Suprapubic skin (tissue), 3 donors: Measurements from ENCODE around the gene EPHA2.

ENCODE experiments used
- CTCF ChIP-seq, 2 donors: fragments of 200-600 bp in 1 of 2; fragments of 450-650 bp in 1 of 2; sonication (generic) in 1 of 2; IDR thresholded peaks; one replicate each; pipeline ENCODE4 v1.5.1; 2016 to 2019; ENCODE audit warnings: antibody characterized with exemption in 2 of 2, mild to moderate bottlenecking in 1 of 2, moderate library complexity in 1 of 2
- EP300 ChIP-seq: sonication (generic); formaldehyde crosslinking; IDR thresholded peaks from one replicate; pipeline ENCODE4 v1.6.1; 2017; ENCODE audit warnings: antibody characterized with exemption
- POLR2A ChIP-seq, 2 donors: fragments of 450-650 bp; IDR thresholded peaks; one replicate each; pipeline ENCODE4 v1.6.1; 2017; ENCODE audit warnings: antibody characterized with exemption in 2 of 2, mild to moderate bottlenecking in 2 of 2, moderate library complexity in 2 of 2

DNA sequence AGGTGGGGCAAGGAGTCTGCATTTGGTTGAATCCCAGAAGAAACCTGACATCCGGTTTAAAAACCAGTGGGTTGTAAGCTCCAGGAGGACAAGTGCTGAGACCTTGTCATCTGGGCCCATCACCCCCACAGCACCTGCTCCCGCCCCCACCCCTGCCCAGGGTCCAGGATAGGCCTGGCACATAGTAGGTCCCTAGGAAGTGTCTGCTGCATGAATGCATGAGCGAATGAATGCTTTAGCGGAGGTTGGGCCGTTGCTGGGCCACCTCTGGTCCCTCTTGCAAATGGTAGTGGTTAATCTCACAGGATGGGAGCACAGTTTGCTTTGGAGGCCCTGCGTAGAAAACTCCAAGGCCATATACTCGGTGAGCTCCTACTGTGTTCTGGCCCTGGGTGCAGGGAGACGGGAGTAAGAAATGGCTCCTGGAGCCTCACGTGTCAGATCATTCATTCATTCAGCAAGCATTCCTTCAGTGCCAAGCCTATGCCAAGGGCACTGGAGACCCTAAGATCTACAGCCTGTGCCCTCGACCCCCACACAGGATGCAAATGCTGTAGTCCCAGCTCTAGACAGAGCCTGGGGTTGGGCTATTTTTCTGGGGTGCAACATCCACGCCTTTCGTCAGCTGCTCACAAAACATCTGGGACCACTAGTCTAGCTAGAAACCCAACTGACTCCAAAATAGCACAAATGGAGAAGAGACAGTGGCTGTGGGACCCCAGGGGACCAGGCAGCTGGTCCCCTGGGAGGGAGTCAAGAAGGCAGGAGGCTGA is 28.9 kb downstream of the EPHA2 start:
- TF ChIP-seq CTCF (IDR thresholded peaks at IDR 0.05): no peak
- TF ChIP-seq EP300: no peak
- no peak for TF ChIP-seq POLR2A (IDR thresholded peaks at IDR 0.05)
